BJ (cell line): ENCODE results near the gene ABLIM1. TPM values are rescaled to one million over a fixed set of nuclear protein-coding genes. Genes with fewer than 3 reads are reported as not detected.

ENCODE experiments used
- CTCF ChIA-PET: fragments of 350-600 bp; formaldehyde crosslinking; extraction: SDS; loops from one replicate; lab custom pipeline; 2021; ENCODE audit warnings: antibody characterized with exemption, inconsistent platforms; lab: Yijun Ruan, JAX
- POLR2A ChIA-PET: fragments of 300-600 bp; sonication (Branson Sonifier 250); formaldehyde crosslinking; extraction: SDS; loops from one replicate; lab custom pipeline; 2021; ENCODE audit warnings: antibody characterized with exemption; lab: Charles Lee
- DNase-seq: peaks from one replicate; pipeline ENCODE4 v3.0.0-alpha.2; 2011; ENCODE audit warnings: low read depth
- H3K27me3 ChIP-seq: 2 replicates; pipeline ENCODE4 v1.6.0; 2011; ENCODE audit warnings: low read length; ENCODE audit not compliant: control insufficient read depth, insufficient read depth
- H3K36me3 ChIP-seq: 2 replicates; pipeline ENCODE4 v1.5.1; 2011; ENCODE audit warnings: low read length; ENCODE audit not compliant: control insufficient read depth, insufficient read depth
- H3K4me3 ChIP-seq: 2 replicates; pipeline ENCODE4 v1.5.1; 2011; ENCODE audit warnings: low read depth, mild to moderate bottlenecking, control low read depth, low read length
- polyA plus RNA-seq: library from polyadenylated mRNA; depleted of rRNA; stranded (reverse); fragments of >200 nt; gene quantifications from 2 replicates; pipeline ENCODE4 v1.2.3, GENCODE V29; 2011
- TF ChIP-seq, protein P1 (sequence below): IDR thresholded peaks from 2 replicates; pipeline ENCODE4 v1.5.1; 2011; ENCODE audit warnings: low read depth, mild to moderate bottlenecking, control low read depth, inconsistent platforms, low read length, moderate library complexity; ENCODE audit not compliant: insufficient read depth

ABLIM1 gene
- polyA plus RNA-seq, 1 experiment: 14.4 TPM

DNA sequence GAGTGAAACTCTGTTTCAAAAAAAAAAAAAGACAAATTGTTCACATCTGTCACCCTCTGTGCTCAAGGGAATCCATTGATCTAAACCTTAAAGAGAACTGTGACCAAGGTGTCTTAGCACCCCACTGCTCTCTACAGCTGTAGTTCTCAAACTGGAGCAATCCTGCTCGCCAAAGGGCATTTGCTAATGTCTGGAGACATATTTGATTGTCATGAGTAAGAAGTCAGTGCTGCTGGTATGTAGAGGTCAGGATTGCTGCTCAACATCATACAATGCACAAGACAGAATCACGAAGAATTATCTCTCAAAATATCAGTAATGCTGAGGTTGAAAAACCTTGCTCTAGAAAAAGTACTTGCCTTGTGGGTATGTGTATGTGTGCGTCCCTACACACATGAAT lies 30.0 kb downstream of the ABLIM1 start:
- ChIA-PET CTCF (no interaction called here), POLR2A (no interaction called here)
- Histone ChIP-seq H3K27me3 (no peaks in the 10 kb centered on the region), H3K4me3 (no peak overlapping the region), H3K36me3 (no peaks in the 10 kb centered on the region)
- DNase-seq: no peak
- TF ChIP-seq, protein P1, sequence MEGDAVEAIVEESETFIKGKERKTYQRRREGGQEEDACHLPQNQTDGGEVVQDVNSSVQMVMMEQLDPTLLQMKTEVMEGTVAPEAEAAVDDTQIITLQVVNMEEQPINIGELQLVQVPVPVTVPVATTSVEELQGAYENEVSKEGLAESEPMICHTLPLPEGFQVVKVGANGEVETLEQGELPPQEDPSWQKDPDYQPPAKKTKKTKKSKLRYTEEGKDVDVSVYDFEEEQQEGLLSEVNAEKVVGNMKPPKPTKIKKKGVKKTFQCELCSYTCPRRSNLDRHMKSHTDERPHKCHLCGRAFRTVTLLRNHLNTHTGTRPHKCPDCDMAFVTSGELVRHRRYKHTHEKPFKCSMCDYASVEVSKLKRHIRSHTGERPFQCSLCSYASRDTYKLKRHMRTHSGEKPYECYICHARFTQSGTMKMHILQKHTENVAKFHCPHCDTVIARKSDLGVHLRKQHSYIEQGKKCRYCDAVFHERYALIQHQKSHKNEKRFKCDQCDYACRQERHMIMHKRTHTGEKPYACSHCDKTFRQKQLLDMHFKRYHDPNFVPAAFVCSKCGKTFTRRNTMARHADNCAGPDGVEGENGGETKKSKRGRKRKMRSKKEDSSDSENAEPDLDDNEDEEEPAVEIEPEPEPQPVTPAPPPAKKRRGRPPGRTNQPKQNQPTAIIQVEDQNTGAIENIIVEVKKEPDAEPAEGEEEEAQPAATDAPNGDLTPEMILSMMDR: no peak

DNA sequence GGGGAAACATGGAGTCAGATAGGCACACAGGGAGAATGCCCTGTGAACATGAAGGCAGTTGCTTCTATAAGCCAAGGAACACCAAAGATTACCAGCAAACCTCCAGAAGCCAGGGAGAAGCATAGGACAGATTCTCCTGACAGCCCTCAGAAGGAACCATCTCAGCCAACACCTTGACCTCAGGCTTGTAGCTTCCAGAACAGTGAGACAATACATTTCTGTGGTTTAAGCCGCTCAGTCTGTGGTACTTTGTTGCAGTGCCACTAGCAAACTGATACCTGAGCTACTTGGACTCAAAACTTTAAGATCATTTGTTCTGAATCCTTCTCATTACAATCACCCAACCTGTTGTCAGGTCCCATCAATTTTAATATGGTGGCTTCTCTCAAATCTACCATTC lies 31.2 kb downstream of the ABLIM1 start:
- TF ChIP-seq, protein P1: no peak
- Histone ChIP-seq H3K36me3 (no peaks in the 10 kb centered on the region), H3K4me3 (no peak overlapping the region), H3K27me3 (no peaks in the 10 kb centered on the region)
- ChIA-PET CTCF (interaction anchor here (0.5 to 1.1 kb wide), 4 partner anchors 11 to 256 kb away, joined by 3 to 4 read pairs (median 3); no protein-coding TSS in a partner anchor), POLR2A (no interaction called here)
- no peak for DNase-seq

DNA sequence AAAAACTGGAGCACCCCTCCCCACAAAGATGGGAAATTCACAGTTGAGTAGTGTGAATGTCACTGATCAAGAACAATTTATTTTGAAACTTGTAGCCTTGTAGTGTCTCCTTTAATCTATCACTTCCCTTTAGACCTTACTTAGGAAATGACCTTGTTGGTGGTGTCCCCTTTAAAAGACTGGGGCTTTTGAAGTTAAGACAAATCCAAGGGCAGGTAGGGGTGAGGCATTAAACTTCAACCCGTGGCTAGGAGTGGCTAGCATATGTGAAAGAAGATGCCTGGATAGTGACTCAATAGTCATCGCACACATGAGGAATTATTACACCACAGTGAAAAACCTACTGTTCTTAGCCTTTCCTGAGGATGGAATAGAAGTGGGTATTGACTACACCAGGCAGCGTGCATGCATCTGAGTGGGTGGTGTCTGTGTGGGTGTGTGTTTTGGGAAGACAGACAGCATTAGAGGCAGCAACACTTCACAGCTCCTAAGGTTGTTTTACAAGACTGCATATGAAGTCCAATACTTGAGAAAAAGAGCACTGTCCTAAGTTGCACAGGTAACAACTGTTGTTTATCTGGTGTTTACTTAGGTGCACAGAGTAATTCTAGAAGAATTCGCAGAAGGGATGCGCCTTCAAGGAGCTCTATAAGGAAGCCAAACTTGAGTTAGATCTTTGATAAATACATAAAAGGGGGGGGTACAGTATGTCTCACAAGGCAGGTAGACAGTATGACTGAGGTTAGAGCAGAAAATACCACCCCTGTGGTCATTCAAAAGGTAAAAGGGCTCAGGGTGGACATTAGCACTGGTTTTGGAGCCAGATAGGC lies 32.9 kb downstream of the ABLIM1 start:
- POLR2A ChIA-PET: no interaction called here

DNA sequence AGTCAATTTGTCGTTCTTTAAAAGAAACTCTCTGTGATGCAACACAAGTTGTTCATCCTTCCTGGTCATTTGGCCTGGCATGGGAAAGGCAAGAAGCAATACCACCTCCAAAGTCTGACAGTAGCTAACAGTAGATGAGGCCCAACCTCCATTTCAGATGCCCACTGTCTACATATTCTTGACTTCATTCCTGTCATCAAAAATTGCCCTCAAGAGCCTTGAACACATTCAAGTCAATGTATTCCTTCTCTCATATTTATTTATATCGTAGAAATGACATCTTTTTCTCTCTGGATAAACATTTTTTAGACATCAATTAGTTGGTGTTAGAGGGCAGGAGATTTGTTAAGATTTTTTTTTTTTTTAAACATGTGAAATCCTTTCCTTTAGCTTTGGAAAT lies 33.7 kb downstream of the ABLIM1 start:
- no peak for DNase-seq
- ChIA-PET CTCF (interaction anchor here (0.8 to 0.9 kb wide), 3 partner anchors 23 to 79 kb away, joined by 3 to 4 read pairs (median 3); no protein-coding TSS in a partner anchor), POLR2A (interaction anchor here (0.9 kb wide), 1 partner anchor 9 kb away, joined by 3 read pairs; no protein-coding TSS in a partner anchor)
- TF ChIP-seq, protein P1: no peak
- Histone ChIP-seq H3K36me3 (no peaks in the 10 kb centered on the region), H3K4me3 (no peak overlapping the region), H3K27me3 (no peaks in the 10 kb centered on the region)

More for the DNA sequence above, 32.9 kb downstream of the ABLIM1 start:
- CTCF ChIA-PET: interaction anchor here (0.9 kb wide), 1 partner anchor 22 kb away, joined by 4 read pairs; no protein-coding TSS in a partner anchor
- no peaks in the 10 kb centered on the region for H3K36me3 ChIP-seq
- no peak for DNase-seq
- TF ChIP-seq, protein P1: no peak
- H3K27me3 ChIP-seq: no peaks in the 10 kb centered on the region
- no peak overlapping the region for H3K4me3 ChIP-seq

DNA sequence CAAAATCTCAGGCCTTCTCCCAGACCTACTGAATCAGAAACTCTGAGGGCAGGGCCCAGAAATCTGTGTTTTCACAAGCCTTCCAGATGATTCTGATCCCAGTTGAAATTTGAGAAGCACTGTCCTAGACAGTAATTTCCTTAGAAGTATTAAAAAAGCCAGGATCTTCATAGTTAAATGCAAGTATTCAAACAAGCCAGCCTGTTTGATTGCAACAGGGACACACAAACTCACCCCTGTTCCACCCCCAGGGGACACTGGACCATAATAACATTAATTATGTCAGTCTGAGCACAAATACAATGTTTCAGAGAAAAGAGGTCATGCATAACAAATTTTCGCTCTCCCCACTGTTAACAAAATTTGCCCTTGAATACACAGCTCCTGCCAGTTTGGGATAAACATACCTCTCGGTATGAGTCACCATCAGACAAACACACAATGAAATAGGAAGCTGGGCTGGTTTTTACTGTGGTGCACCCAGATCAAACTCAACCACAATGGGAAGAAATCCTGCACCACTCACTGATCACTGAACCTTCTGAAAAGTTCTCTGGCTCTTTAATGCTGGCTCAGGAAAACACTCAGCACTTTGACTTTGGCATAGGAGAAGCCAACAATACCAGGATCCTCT lies 34.3 kb downstream of the ABLIM1 start:
- ChIA-PET POLR2A (interaction anchor here (0.6 to 0.9 kb wide), 2 partner anchors 10 to 230 kb away, joined by 3 read pairs; no protein-coding TSS in a partner anchor), CTCF (interaction anchor here (0.8 to 0.9 kb wide), 2 partner anchors 72 to 80 kb away, joined by 3 read pairs; no protein-coding TSS in a partner anchor)
- DNase-seq: peak; percentile 69
- Histone ChIP-seq H3K36me3 (no peaks in the 10 kb centered on the region), H3K4me3 (no peak overlapping the region), H3K27me3 (no peaks in the 10 kb centered on the region)
- TF ChIP-seq, protein P1: 0 out of 2 replicates have a peak, but pooled peaks have one; percentile 8
